ENCODE results near the gene TBATA.

GRCh38 chr10:70770001-70770400, 15.2 kb downstream of the TBATA start:
- TF ChIP-seq POLR2AphosphoS5 (IDR thresholded peaks at IDR 0.05; ENCODE audit: low read depth, low read length): no peak
- no peak for TF ChIP-seq ZBTB33 (IDR thresholded peaks at IDR 0.05; ENCODE audit: borderline replicate concordance, low read depth)
- no peak for TF ChIP-seq CTCF (IDR thresholded peaks at IDR 0.05)
- no peak for TF ChIP-seq GATA2 (CRISPR knock-in tag; IDR thresholded peaks at IDR 0.05)
- no peak for TF ChIP-seq REST (IDR thresholded peaks at IDR 0.05; ENCODE audit: low read depth, low read length)
- TF ChIP-seq NRF1 (IDR thresholded peaks at IDR 0.05; ENCODE audit: low read depth, low read length): no peak
